ENCODE measurements around the gene PLXNA4.

GRCh38 chr7:132395361-132395760, 180.9 kb downstream of the PLXNA4 start:
- TF ChIP-seq, protein P1, sequence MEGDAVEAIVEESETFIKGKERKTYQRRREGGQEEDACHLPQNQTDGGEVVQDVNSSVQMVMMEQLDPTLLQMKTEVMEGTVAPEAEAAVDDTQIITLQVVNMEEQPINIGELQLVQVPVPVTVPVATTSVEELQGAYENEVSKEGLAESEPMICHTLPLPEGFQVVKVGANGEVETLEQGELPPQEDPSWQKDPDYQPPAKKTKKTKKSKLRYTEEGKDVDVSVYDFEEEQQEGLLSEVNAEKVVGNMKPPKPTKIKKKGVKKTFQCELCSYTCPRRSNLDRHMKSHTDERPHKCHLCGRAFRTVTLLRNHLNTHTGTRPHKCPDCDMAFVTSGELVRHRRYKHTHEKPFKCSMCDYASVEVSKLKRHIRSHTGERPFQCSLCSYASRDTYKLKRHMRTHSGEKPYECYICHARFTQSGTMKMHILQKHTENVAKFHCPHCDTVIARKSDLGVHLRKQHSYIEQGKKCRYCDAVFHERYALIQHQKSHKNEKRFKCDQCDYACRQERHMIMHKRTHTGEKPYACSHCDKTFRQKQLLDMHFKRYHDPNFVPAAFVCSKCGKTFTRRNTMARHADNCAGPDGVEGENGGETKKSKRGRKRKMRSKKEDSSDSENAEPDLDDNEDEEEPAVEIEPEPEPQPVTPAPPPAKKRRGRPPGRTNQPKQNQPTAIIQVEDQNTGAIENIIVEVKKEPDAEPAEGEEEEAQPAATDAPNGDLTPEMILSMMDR (IDR thresholded peaks at IDR 0.05; ENCODE audit: insufficient read depth, low read depth, low read length) = no peak
- TF ChIP-seq EZH2 (IDR thresholded peaks at IDR 0.05; ENCODE audit: insufficient read depth, low read length) = no peak

All from astrocyte (in vitro differentiated cells and primary cell).